Stimulated activated CD8-positive, alpha-beta memory T cell treated with anti-CD3 and anti-CD28 coated beads, Interleukin-15, amount 100 ng/mL, for 4 hours (primary cell): ENCODE results near the gene IPMK.
"Not testable (repeated sequence)": the region's sequence is repeated elsewhere in the genome, so short reads cannot be mapped to it uniquely, and the experiment has no call there.

Source experiments
- DNase-seq, 2 donors: peaks; one replicate each; pipeline ENCODE4 v3.0.0-alpha.2; 2020; ENCODE audit warnings: low read depth in 2 of 2

Gene IPMK

DNA sequence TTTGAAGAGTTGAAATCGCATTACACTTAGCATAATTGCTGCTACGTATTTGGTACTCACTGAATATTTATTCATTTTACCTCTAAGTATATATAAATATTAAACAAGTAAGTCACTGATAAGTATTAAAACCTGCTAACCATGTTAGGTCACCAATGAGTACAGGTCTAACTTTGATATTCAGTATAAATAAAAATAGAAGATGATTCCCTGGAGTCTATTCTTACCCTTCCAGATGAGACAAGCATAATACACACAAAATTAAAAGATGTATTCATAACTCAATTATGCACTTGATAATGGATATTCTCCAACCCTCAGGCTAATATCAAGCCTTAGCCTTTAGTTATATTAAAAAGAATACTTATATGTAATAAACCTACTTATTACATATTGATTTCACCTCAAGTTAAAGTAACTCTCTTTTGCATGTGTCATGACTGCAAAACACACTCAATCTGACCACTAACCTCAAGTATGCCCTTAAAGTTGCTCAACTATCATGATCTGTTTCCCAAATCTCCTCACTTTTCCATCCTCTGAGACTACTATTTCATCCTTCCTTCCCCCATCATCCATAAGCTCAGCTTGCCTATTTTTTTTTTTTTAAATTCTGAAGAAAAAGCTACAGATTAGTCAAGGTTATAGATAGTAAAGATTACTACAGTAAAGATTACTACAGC lies 46.8 kb downstream of the IPMK start:
- no peak for DNase-seq

- DNase-seq, result no peak
These were observed 47.8 kb downstream of the IPMK start for GRCh38 chr10:58219875-58220274.

- no peak for DNase-seq
These were observed 50.1 kb downstream of the IPMK start for GRCh38 chr10:58217612-58218011.

GRCh38 chr10:58212622-58213021 lies 55.1 kb downstream of the IPMK start:
- no peak for DNase-seq

GRCh38 chr10:58210160-58210559 lies 57.5 kb downstream of the IPMK start:
- DNase-seq, result no peak

GRCh38 chr10:58209669-58210068 lies 58.0 kb downstream of the IPMK start:
- DNase-seq, result no peak

DNA sequence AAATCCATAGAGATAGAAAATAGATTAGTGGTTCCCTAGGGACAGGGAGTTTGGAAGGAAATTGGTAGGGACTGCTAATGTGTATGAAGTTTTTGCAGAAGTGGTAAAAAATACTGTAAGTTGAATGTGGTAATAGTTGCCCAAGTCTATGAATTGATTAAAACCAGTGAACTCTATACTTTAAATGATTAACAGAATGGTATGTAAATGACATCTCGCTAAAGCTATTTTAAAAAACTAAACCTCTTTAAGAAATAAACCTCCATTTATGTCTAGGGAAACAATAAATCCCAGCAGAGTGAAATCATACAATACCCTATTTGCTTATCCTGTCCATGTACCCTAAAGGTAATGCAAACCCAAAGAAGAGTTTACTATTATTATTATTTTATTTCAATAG lies 61.4 kb downstream of the IPMK start:
- no peak for DNase-seq

DNA sequence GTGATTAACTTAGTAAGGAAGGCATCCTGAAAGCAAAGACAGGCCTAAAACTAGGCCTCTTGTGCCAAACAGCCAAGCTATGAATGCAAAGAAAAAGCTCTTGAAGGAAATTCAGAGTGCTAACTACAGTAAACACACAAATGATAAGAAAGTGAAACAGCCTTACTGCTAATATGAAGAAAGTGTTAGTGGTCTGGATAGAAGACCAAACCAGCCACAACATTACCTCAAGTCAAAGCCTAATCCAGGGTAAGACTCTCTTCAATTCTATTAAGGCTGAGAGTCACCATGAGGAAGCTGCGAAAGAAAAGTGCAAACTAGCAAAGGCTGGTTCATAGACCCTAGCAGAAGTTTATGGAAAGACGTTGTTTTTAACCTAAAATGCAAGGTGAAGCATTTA lies 66.0 kb downstream of the IPMK start:
- DNase-seq, result no peak

DNA sequence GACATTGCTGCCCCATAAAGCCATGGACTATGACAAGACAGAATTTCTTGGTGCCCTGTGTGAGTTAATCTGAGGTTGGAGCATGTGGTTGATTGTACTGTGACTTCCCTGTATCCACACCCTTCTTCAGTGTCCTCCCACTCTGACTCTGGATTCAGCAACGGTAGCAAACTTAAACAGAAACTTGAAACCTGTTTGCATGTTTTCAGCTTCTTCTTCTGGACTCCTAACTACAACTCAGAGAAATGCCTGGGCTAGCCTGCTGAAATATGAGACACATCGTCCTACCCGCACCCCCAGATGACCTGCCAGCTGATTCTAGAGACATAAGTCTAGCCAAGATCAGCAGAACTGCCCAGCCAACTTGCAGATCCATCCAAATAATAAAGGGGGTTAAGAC lies 78.4 kb downstream of the IPMK start:
- no peak for DNase-seq

DNA sequence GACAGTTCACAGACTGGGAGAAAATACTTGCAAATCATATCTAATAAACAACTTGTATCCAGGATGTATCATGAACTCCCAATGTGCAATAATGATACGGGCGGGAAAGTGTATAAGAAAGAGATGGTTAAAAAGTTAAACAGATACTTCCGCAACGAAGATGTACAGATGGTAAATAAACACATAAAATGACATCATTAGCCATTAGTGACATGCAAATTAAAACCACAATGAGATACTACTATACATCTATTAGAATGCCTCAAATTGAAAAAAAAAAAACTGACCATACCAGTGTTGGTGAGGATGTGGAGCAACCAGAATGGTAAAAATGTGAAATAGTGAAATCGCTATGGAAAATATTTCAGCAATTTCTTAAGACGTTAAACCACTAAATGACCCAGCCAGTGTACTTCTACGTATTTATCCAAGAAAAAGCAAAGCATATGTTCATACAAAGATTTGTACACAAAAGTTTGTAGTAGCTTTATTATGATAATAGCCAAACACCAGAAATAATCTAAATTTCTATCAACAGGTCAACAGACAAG lies 83.5 kb downstream of the IPMK start:
- no peak for DNase-seq

DNA sequence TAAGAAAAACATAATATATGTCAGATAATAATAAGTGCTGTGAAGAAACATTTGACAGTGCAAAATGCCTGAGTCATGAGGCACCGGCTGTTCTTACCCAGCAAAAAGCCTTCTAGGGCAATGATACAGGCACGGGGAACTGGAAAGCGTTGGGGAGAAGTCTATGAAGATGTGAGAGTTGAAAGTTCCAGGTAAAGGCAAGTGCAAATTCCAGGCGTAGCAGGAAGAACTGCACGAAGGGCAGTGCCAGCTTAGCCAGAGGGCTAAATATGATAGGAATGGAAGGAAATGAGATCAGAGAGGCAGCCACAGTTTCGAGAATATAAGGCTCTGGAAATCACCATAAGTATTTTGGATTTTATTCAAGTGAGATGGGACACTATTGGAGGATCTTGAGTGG lies 87.0 kb downstream of the IPMK start:
- no peak for DNase-seq

- no peak for DNase-seq
These were observed 88.5 kb downstream of the IPMK start for GRCh38 chr10:58179238-58179637.

DNA sequence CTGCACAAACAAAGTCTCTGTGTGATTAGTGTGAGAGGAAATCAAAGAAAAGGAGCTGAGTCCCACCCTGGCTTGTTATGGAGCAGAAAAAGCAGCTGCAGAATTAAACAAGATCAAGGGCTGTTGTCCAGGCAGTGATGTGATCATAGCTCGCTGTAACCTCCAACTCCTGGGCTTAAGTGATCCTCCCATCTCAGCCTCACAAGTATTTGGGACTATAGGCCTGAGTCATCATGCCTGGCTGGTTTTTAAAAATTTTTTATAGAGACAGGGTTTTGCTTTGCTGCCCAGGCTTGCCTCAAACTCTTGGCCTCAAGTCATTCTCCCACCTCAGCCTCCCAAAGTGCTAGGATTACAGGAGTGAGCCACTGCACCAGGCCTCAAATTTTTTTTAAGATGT lies 88.9 kb downstream of the IPMK start:
- no peak for DNase-seq

- no peak for DNase-seq
These were observed 90.2 kb downstream of the IPMK start for GRCh38 chr10:58177362-58177947.

- DNase-seq, result no peak
These were observed 91.4 kb downstream of the IPMK start for GRCh38 chr10:58175990-58176900.

DNA sequence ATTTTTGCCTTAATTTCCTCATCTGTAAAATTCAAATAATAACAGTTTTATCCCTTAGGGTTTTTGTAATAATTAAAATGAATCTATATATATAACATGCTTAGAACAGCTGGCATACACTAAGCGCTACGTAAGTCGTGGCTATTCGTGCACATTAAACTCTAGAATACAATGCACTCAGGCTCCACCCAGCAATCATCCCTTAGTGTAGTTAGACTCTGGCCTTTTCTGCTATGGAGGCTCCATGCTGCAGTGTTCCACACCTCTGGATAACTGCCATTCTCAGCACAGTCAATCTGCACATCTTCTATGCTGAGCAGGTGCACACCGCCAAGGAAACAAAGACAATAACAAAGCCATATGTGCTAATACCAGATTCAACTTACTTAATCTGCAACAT lies 92.9 kb downstream of the IPMK start:
- DNase-seq, result no peak

DNA sequence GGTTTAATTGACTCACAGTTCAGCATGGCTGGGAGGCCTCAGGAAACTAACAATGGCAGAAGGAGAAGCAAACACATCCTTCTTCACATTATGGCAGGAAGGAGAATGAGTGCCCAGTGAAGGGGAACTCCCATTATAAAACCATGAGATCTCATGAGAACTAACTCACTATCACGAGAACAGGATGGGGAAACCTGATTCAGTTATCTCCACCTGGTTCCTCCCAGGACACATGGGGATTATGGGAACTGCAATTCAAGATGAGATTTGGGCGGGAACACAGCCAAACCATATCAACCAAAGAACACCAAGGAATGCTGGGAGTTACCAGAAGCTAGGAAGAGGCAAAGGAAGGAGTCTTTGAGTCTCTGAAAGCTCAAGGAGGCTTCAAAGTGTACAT lies 94.3 kb downstream of the IPMK start:
- no peak for DNase-seq

GRCh38 chr10:58171146-58171545 lies 96.5 kb downstream of the IPMK start:
- no peak for DNase-seq

DNA sequence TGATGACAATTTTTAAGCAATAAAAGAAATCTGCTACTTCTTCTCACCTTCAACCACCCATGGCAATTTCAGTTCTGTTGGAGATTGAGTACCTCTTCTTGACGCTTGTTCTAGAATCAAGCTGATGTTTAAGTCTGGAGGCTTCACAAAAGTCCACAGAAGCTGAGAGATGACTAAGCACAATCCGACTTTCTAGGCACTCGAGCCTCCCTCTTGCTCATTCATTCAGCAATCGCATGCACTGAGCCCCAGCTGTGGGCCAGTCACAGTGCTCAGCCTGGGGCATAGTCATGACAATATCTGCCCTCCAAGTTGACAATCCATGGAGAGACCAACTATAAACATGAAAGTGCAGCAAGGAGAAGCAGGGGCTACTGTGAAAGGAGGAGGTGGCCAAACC lies 103.2 kb downstream of the IPMK start:
- no peak for DNase-seq

- no peak for DNase-seq
These were observed 108.9 kb downstream of the IPMK start for GRCh38 chr10:58158806-58159205.

DNA sequence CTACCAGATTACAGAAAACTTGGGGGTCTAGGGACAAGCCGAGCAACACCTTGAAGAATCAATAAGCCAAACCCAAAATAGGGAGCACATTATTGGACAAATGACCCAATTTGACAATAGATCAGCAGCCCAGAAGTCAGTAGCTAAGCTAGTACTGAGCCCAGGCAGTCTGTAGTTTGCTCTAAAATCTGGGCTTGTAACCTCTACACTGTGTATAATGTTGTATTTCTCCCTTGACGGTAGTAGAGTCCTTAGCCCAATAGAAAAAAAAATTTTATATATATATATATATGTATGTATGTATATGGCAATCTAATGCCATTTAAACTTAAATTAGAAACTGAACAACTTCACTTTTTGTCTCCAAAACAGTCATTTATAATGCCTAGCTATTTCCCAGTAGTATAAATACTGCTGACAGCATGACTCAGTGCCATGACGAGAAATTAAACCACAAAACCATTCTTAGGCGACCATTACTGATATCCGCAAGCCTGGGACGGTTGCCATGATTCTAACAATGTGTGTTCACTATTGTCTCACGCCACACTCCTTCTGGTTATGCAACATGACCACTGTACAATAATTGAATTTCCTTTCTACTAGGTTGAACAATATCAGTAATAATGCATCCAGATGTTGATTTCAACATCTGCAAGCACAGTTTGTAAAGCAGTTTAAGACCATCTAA lies 110.5 kb downstream of the IPMK start:
- no peak for DNase-seq

DNA sequence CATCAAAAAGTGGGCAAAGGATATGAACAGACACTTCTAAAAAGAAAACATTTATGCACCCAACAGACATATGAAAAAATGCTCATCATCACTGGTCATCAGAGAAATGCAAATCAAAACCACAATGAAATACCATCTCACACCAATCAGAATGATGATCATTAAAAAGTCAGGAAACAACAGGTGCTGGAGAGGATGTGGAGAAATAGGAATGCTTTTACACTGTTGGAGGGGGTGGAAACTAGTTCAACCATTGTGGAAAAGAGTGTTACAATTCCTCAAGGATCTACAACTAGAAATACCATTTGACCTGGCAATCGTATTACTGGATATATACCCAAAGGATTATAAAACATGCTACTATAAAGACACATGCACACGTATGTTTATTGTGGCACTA lies 111.8 kb downstream of the IPMK start:
- not testable (repeated sequence) for DNase-seq
